GM12878 (cell line): ENCODE results near the gene DYNLT3. TPM values are rescaled to one million over a fixed set of nuclear protein-coding genes. Genes with fewer than 3 reads are reported as not detected.

Experiments
- ATAC-seq: fragments of 200-7000 bp; cut with Tn5 transposase; 3 replicates; pipeline ENCODE4 v1.9.1; 2020; ENCODE audit warnings: mild to moderate bottlenecking, moderate library complexity
- BruUV-seq: library from RNA; stranded (reverse); fragments of 400-500 nt; replicated peaks from 2 replicates; lab custom pipeline; 2021; lab: Mats Ljungman, UMichigan
- CTCF ChIA-PET: fragments of 300-600 bp; sonication (Branson Sonifier 250); formaldehyde crosslinking; extraction: SDS; loops from one replicate; lab custom pipeline; 2021; ENCODE audit warnings: inconsistent platforms; lab: Yijun Ruan, JAX
- POLR2A ChIA-PET: fragments of 350-600 bp; formaldehyde crosslinking; extraction: SDS; loops from one replicate; lab custom pipeline; 2021; ENCODE audit warnings: inconsistent platforms; lab: Charles Lee
- RAD21 ChIA-PET: fragments of 300-600 bp; sonication (Branson Sonifier 250); formaldehyde crosslinking; loops from one replicate; lab custom pipeline; 2023; ENCODE audit warnings: antibody characterized with exemption; ENCODE audit not compliant: unreplicated experiment; lab: Charles Lee
- SMC1A ChIA-PET: fragments of 300-600 bp; sonication (Branson Sonifier 250); formaldehyde crosslinking; loops from one replicate; lab custom pipeline; 2023; ENCODE audit not compliant: unreplicated experiment, uncharacterized antibody; lab: Charles Lee
- DNase-seq: peaks from one replicate; pipeline ENCODE4 v3.0.0-alpha.2; 2011; ENCODE audit warnings: low read depth, low spot score
- FAIRE-seq: peaks from 3 replicates; lab custom pipeline; 2011; peaks lifted over from hg19 to GRCh38; lab: Jason Lieb, UNC
- H2AFZ ChIP-seq: 2 replicates; pipeline ENCODE4 v1.6.0; 2011; ENCODE audit warnings: low read depth, low read length, control low read depth; ENCODE audit not compliant: control insufficient read depth
- H3K27ac ChIP-seq: 2 replicates; pipeline ENCODE4 v1.5.1; 2011; ENCODE audit warnings: control low read depth; ENCODE audit not compliant: control insufficient read depth, insufficient read depth
- H3K27me3 ChIP-seq, 2 experiments: replicated peaks in 1 of 2; 2 replicates each; pipeline versions ENCODE4 v1.6.0 to v1.6.1; 2011; ENCODE audit warnings: low read length in 1 of 2; ENCODE audit not compliant: control insufficient read depth in 2 of 2, insufficient read depth in 2 of 2
- H3K36me3 ChIP-seq, 2 experiments: 2 replicates each; pipeline ENCODE4 v1.5.1; 2011; ENCODE audit warnings: low read length in 1 of 2; ENCODE audit not compliant: control insufficient read depth in 2 of 2, insufficient read depth in 2 of 2
- H3K4me1 ChIP-seq: 2 replicates; pipeline ENCODE4 v1.6.1; 2011; ENCODE audit warnings: mild to moderate bottlenecking, low read length, moderate library complexity, mixed read lengths; ENCODE audit not compliant: control insufficient read depth, insufficient read depth
- H3K4me2 ChIP-seq: 2 replicates; pipeline ENCODE4 v1.6.0; 2011; ENCODE audit warnings: control low read depth; ENCODE audit not compliant: control insufficient read depth, insufficient read depth
- H3K4me3 ChIP-seq: fragments of 200-600 bp; sonication (generic); 2 replicates; pipeline ENCODE4 v1.5.1; 2016
- H3K79me2 ChIP-seq: 2 replicates; pipeline ENCODE4 v1.6.0; 2011; ENCODE audit warnings: low read length; ENCODE audit not compliant: control insufficient read depth, insufficient read depth
- H3K9ac ChIP-seq: 2 replicates; pipeline ENCODE4 v1.8.0; 2011; ENCODE audit warnings: low read length, control low read depth, mixed read lengths; ENCODE audit not compliant: control insufficient read depth, insufficient read depth
- H3K9me3 ChIP-seq: replicated peaks from 3 replicates; pipeline ENCODE4 v1.5.1; 2011; ENCODE audit warnings: mild to moderate bottlenecking, low read length; ENCODE audit not compliant: control insufficient read depth, insufficient read depth
- H4K20me1 ChIP-seq: 2 replicates; pipeline ENCODE4 v1.6.0; 2011; ENCODE audit not compliant: control insufficient read depth, insufficient read depth
- FOXK2 ChIP-seq: fragments of 450-650 bp; IDR thresholded peaks from 2 replicates; pipeline ENCODE4 v1.6.1; 2017; ENCODE audit warnings: mild to moderate bottlenecking, moderate library complexity
- JUNB ChIP-seq: IDR thresholded peaks from 2 replicates; pipeline ENCODE4 v1.6.1; 2016; ENCODE audit warnings: antibody characterized with exemption, mild to moderate bottlenecking
- WGBS: methylation state at CpG from one replicate; pipeline ENCODE4 v1.1.6; 2016; ENCODE audit warnings: low lambda C conversion rate; ENCODE audit not compliant: insufficient replicate concordance, insufficient coverage; ENCODE audit errors: missing lambda C conversion rate; 5-methylcytosine and 5-hydroxymethylcytosine counted together
- in situ Hi-C: fragments of 300-500 bp; cut with MboI; formaldehyde crosslinking; loops from 9 replicates; pipeline ENCODE4 v1.14.3; 2018; ENCODE audit warnings: mixed read lengths
- intact Hi-C: fragments of 100-400 bp; cut with micrococcal nuclease; formaldehyde crosslinking; loops from one replicate; pipeline ENCODE4 v1.14.2; 2022; ENCODE audit not compliant: unreplicated experiment
- polyA plus RNA-seq, 11 experiments: library from polyadenylated mRNA; depleted of rRNA in 4 of 11; unstranded in 6 of 11; stranded (reverse) in 5 of 11; fragments of >200 nt; fragmentation: Nextera tagmentation in 4 of 11; fragmentation: Illumina TruSeq in 1 of 11; extraction: Ambion mirVana in 4 of 11; extraction: Trizol in 1 of 11; gene quantifications; 1 replicate in 1 of 11; 2 replicates in 10 of 11; pipeline versions ENCODE4 v1.2.1 to v1.2.3, GENCODE V29; 2011 to 2016; ENCODE audit warnings: inconsistent platforms in 2 of 11, missing spikeins in 2 of 11, low read depth in 1 of 11
- total RNA-seq, 4 experiments: library from RNA; depleted of rRNA in 3 of 4; stranded (reverse); fragments of >200 nt in 3 of 4; fragmentation: Illumina TruSeq in 1 of 4; extraction: Trizol in 1 of 4; gene quantifications; 2 replicates each; pipeline versions ENCODE4 v1.2.1 to v1.2.3, GENCODE V29; 2013 to 2021
- TF ChIP-seq, protein P1 (sequence below): IDR thresholded peaks from 2 replicates; pipeline ENCODE4 v1.6.1; 2012; ENCODE audit warnings: improper control_type of control experiment, low read depth, low read length; ENCODE audit not compliant: insufficient replicate concordance

The DYNLT3 gene
- total and polyA plus RNA-seq, 10 of the 15 experiments (the other 5 are each of a cell fraction or from before 2014, with no cell fraction given) = 8.0 to 19.2 (median 12.8) TPM

DNA sequence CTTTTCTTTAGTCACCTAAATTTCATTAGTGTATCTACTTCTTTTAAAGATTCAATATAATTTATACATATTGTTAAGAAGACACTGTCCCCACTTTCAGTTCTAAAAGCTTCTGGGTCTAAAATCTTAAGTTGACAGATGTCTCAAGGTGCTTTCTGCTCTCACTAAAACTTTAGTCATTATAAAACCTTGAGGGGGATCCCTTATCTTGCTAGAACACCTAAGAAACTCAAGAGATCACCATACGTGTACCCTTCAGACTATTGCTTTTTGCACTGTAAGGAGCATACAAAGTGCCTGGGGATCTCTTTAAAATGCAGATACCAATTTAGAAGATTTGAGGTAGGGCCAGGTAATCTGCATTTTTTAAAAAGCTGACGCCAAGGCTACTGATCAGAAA is 37.4 kb downstream of the DYNLT3 start:
- Histone ChIP-seq H3K36me3 (no peaks in the 10 kb centered on the region; a peak in 2 of 4 replicates), H4K20me1 (no peaks in the 10 kb centered on the region), H3K4me3 (no peak overlapping the region), H3K79me2 (no peaks in the 10 kb centered on the region), H3K9ac (no peak overlapping the region), H3K4me1 (peaks cover 7% of the 10 kb centered on the region), H2AFZ (no peak overlapping the region), H3K27me3 (no peaks in the 10 kb centered on the region)
- BruUV-seq = no TSS peak
- peak; percentile 32 for ATAC-seq
- ChIA-PET RAD21 (interaction anchor here (1.7 kb wide), 1 partner anchor 65 kb away, joined by 5 read pairs; no protein-coding TSS in a partner anchor), POLR2A (no interaction called here), CTCF (no interaction called here), SMC1A (interaction anchor here (0.6 to 2.1 kb wide), 4 partner anchors 15 to 64 kb away, joined by 3 to 8 read pairs (median 3); partner anchors contain the start of gene CYBB)
- WGBS = 0% methylated on average over 2 of the region's 2 CpGs
- TF ChIP-seq JUNB (0 out of 2 replicates have a peak, but pooled peaks have one; percentile 12), FOXK2 (no peak)
- TF ChIP-seq, protein P1, sequence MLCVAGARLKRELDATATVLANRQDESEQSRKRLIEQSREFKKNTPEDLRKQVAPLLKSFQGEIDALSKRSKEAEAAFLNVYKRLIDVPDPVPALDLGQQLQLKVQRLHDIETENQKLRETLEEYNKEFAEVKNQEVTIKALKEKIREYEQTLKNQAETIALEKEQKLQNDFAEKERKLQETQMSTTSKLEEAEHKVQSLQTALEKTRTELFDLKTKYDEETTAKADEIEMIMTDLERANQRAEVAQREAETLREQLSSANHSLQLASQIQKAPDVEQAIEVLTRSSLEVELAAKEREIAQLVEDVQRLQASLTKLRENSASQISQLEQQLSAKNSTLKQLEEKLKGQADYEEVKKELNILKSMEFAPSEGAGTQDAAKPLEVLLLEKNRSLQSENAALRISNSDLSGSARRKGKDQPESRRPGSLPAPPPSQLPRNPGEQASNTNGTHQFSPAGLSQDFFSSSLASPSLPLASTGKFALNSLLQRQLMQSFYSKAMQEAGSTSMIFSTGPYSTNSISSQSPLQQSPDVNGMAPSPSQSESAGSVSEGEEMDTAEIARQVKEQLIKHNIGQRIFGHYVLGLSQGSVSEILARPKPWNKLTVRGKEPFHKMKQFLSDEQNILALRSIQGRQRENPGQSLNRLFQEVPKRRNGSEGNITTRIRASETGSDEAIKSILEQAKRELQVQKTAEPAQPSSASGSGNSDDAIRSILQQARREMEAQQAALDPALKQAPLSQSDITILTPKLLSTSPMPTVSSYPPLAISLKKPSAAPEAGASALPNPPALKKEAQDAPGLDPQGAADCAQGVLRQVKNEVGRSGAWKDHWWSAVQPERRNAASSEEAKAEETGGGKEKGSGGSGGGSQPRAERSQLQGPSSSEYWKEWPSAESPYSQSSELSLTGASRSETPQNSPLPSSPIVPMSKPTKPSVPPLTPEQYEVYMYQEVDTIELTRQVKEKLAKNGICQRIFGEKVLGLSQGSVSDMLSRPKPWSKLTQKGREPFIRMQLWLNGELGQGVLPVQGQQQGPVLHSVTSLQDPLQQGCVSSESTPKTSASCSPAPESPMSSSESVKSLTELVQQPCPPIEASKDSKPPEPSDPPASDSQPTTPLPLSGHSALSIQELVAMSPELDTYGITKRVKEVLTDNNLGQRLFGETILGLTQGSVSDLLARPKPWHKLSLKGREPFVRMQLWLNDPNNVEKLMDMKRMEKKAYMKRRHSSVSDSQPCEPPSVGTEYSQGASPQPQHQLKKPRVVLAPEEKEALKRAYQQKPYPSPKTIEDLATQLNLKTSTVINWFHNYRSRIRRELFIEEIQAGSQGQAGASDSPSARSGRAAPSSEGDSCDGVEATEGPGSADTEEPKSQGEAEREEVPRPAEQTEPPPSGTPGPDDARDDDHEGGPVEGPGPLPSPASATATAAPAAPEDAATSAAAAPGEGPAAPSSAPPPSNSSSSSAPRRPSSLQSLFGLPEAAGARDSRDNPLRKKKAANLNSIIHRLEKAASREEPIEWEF = no peak
- TF ChIP-seq, all 136 proteins: peak for 1
- in situ Hi-C loops = no loop called here
- FAIRE-seq (no peak), DNase-seq (no peak)
- H3K27ac ChIP-seq = peak overlapping the region; percentile 13; the same call in 1 of the 2 replicates
- H3K9me3 ChIP-seq = no peaks in the 10 kb centered on the region
- intact Hi-C loops = no loop called here
- H3K4me2 ChIP-seq = no peak overlapping the region
